SK-N-SH (cell line): Measurements from ENCODE around the gene DPYSL4. TPM values are rescaled to one million over a fixed set of nuclear protein-coding genes. Genes with fewer than 3 reads are reported as not detected.

Source experiments
- CTCF ChIA-PET: fragments of 300-600, 350-600 bp; formaldehyde crosslinking; extraction: SDS; loops from one replicate; lab custom pipeline; 2021; lab: Yijun Ruan, JAX
- POLR2A ChIA-PET: fragments of 350-600 bp; sonication (Branson Sonifier 250); formaldehyde crosslinking; extraction: SDS; loops from one replicate; lab custom pipeline; 2020; ENCODE audit warnings: antibody characterized with exemption, inconsistent platforms; lab: Yijun Ruan, JAX
- DNase-seq: peaks from one replicate; pipeline ENCODE4 v3.0.0; 2012
- H2AFZ ChIP-seq: fragments of 200-600 bp; sonication (generic); 2 replicates; pipeline ENCODE4 v1.8.1; 2016; ENCODE audit warnings: antibody characterized with exemption, mild to moderate bottlenecking, low read depth
- H3F3A ChIP-seq: fragments of 200-600 bp; sonication (generic); replicated peaks from 2 replicates; pipeline ENCODE3; 2016; ENCODE audit warnings: antibody characterized with exemption, mild to moderate bottlenecking; ENCODE audit not compliant: insufficient read depth
- H3K27ac ChIP-seq, 2 experiments: fragments of 200-500 bp in 1 of 2; fragments of 200-600 bp in 1 of 2; sonication (Bioruptor generic) in 1 of 2; sonication (generic), shearing (Covaris generic) in 1 of 2; 2 replicates each; pipeline versions ENCODE4 v1.5.1 to v1.6.1; 2014 to 2016; ENCODE audit warnings: low read depth in 2 of 2, inconsistent platforms in 1 of 2, low read length in 1 of 2, mild to moderate bottlenecking in 1 of 2, mixed read lengths in 1 of 2
- H3K27me3 ChIP-seq: fragments of 200-600 bp; sonication (generic), shearing (Covaris generic); 2 replicates; pipeline ENCODE4 v1.6.1; 2016; ENCODE audit warnings: mixed run types; ENCODE audit not compliant: insufficient read depth
- H3K36me3 ChIP-seq, 2 experiments: fragments of 200-500 bp in 1 of 2; fragments of 200-600 bp in 1 of 2; sonication (Bioruptor generic) in 1 of 2; sonication (generic) in 1 of 2; replicated peaks in 1 of 2; 2 replicates each; pipeline versions ENCODE3 to v1.5.1; 2014 to 2016; ENCODE audit warnings: low read length in 1 of 2, mild to moderate bottlenecking in 1 of 2; ENCODE audit not compliant: insufficient read depth in 2 of 2, control insufficient read depth in 1 of 2
- H3K4me1 ChIP-seq, 2 experiments: fragments of 200-500 bp in 1 of 2; fragments of 200-600 bp in 1 of 2; sonication (Bioruptor generic) in 1 of 2; sonication (generic), shearing (Covaris generic) in 1 of 2; 2 replicates each; pipeline versions ENCODE4 v1.5.1 to v1.6.1; 2014 to 2016; ENCODE audit warnings: low read depth in 1 of 2, low read length in 1 of 2, mixed run types in 1 of 2; ENCODE audit not compliant: insufficient read depth in 2 of 2, control insufficient read depth in 1 of 2
- H3K4me2 ChIP-seq: fragments of 200-600 bp; sonication (generic), shearing (Covaris generic); 2 replicates; pipeline ENCODE4 v1.6.1; 2017; ENCODE audit warnings: mixed run types
- H3K4me3 ChIP-seq, 2 experiments: fragments of 200-500 bp in 1 of 2; fragments of 200-600 bp in 1 of 2; sonication (Bioruptor generic) in 1 of 2; sonication (generic), shearing (Covaris generic) in 1 of 2; 2 replicates each; pipeline versions ENCODE4 v1.5.1 to v1.8.1; 2014 to 2016; ENCODE audit warnings: low read depth in 2 of 2, inconsistent platforms in 1 of 2, low read length in 1 of 2, mild to moderate bottlenecking in 1 of 2, mixed read lengths in 1 of 2, moderate library complexity in 1 of 2
- H3K79me2 ChIP-seq: fragments of 200-600 bp; sonication (generic); 2 replicates; pipeline ENCODE4 v1.8.1; 2017; ENCODE audit warnings: mild to moderate bottlenecking; ENCODE audit not compliant: insufficient read depth
- H3K9ac ChIP-seq: fragments of 200-600 bp; sonication (generic); 2 replicates; pipeline ENCODE4 v1.6.1; 2017; ENCODE audit warnings: mixed run types
- H3K9me2 ChIP-seq: fragments of 200-600 bp; sonication (generic); 2 replicates; pipeline ENCODE4 v1.6.1; 2017; ENCODE audit warnings: mixed run types
- H3K9me3 ChIP-seq: fragments of 200-600 bp; sonication (generic); 2 replicates; pipeline ENCODE4 v1.6.1; 2017; ENCODE audit warnings: mixed run types, mild to moderate bottlenecking, moderate library complexity
- H4K20me1 ChIP-seq: fragments of 200-600 bp; sonication (generic); 2 replicates; pipeline ENCODE4 v1.6.1; 2017; ENCODE audit warnings: mild to moderate bottlenecking, mixed run types; ENCODE audit not compliant: insufficient read depth
- ELF1 ChIP-seq: IDR thresholded peaks from 2 replicates; pipeline ENCODE4 v1.4.0; 2012
- FOSL2 ChIP-seq: IDR thresholded peaks from 2 replicates; pipeline ENCODE4 v1.4.0; 2012; ENCODE audit warnings: low read depth, mild to moderate bottlenecking, moderate library complexity, borderline replicate concordance
- FOXJ3 ChIP-seq: sonication (generic); formaldehyde crosslinking; IDR thresholded peaks from 2 replicates; pipeline ENCODE4 v1.5.1; 2020; ENCODE audit warnings: mild to moderate bottlenecking, missing genetic modification reagents
- GABPA ChIP-seq: IDR thresholded peaks from 2 replicates; pipeline ENCODE4 v1.4.0; 2012; ENCODE audit warnings: low read depth, mild to moderate bottlenecking
- JUND ChIP-seq: IDR thresholded peaks from 2 replicates; pipeline ENCODE4 v1.4.0; 2012
- NFIC ChIP-seq: IDR thresholded peaks from 2 replicates; pipeline ENCODE4 v1.4.0; 2012; ENCODE audit warnings: borderline replicate concordance
- NRF1 ChIP-seq: IDR thresholded peaks from 2 replicates; pipeline ENCODE4 v1.6.1; 2012; ENCODE audit warnings: low read depth, mild to moderate bottlenecking, low read length
- SIN3A ChIP-seq: IDR thresholded peaks from 2 replicates; pipeline ENCODE4 v1.6.1; 2012; ENCODE audit warnings: low read depth, mild to moderate bottlenecking, low read length, moderate library complexity, borderline replicate concordance
- SMC3 ChIP-seq: IDR thresholded peaks from 2 replicates; pipeline ENCODE4 v1.6.1; 2012; ENCODE audit warnings: low read depth, low read length, improper control_type of control experiment
- TAF1 ChIP-seq: IDR thresholded peaks from 2 replicates; pipeline ENCODE4 v1.6.1; 2012; ENCODE audit warnings: low read depth, mild to moderate bottlenecking, low read length, moderate library complexity, borderline replicate concordance
- TCF12 ChIP-seq: IDR thresholded peaks from 2 replicates; pipeline ENCODE4 v1.4.0; 2012
- TEAD4 ChIP-seq: IDR thresholded peaks from 2 replicates; pipeline ENCODE4 v1.4.0; 2012; ENCODE audit warnings: mild to moderate bottlenecking, borderline replicate concordance; ENCODE audit not compliant: insufficient read depth
- YY1 ChIP-seq: IDR thresholded peaks from 2 replicates; pipeline ENCODE4 v1.4.0; 2012; ENCODE audit warnings: low read depth, mild to moderate bottlenecking
- WGBS: methylation state at CpG from one replicate; pipeline ENCODE4 v1.1.6; 2017; ENCODE audit warnings: low lambda C conversion rate; 5-methylcytosine and 5-hydroxymethylcytosine counted together
- polyA plus RNA-seq, 3 experiments: library from polyadenylated mRNA; depleted of rRNA; stranded (reverse); fragments of >200 nt; gene quantifications; 2 replicates each; pipeline ENCODE4 v1.2.3, GENCODE V29; 2012
- TF ChIP-seq, protein P1 (sequence below): fragments of 200-600 bp; sonication (generic); IDR thresholded peaks from 2 replicates; pipeline ENCODE4 v1.6.1; 2017; ENCODE audit warnings: antibody characterized with exemption, mild to moderate bottlenecking, moderate library complexity
- TF ChIP-seq, protein P2 (sequence below): fragments of 150-350 bp; IDR thresholded peaks from 2 replicates; pipeline ENCODE4 v1.6.1; 2017; ENCODE audit warnings: antibody characterized with exemption, low read length, low read depth, borderline replicate concordance
- TF ChIP-seq, protein P3 (sequence below): IDR thresholded peaks from 2 replicates; pipeline ENCODE4 v1.6.1; 2012; ENCODE audit warnings: mild to moderate bottlenecking, low read depth, low read length, moderate library complexity
- TF ChIP-seq, protein P4 (sequence below): IDR thresholded peaks from 2 replicates; pipeline ENCODE4 v1.4.0; 2012; ENCODE audit warnings: low read depth
- TF ChIP-seq, protein P5 (sequence below): IDR thresholded peaks from 2 replicates; pipeline ENCODE4 v1.4.0; 2012; ENCODE audit warnings: low read depth, borderline replicate concordance

DPYSL4 gene
- polyA plus RNA-seq, 1 of the 3 experiments (the other 2 are of a cell fraction), result 21.8 TPM

DNA sequence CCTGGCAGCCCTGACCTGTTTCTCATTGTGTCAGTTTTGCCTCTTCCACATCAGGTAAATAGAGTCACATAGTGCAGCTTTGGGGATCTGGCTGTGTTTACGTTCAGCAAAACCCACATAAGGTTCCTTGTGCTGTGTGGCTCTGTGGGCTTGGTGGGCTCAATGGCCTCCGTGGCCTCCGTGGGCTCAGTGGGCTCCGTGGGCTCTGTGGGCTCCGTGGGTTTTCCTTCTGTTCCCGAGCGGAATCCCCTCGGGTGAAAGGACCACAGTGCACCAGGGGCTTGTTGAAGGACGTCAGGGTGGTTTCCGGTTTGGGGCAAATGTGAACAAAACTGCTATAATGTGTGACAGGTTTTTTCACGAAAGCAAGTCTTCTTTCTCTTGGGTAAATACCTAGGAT, 12.5 kb upstream of the DPYSL4 start:
- Histone ChIP-seq H2AFZ (no peak overlapping the region), H3K4me3 (no peak overlapping the region), H3K36me3 (no peaks in the 10 kb centered on the region), H3K27ac (no peak overlapping the region), H3K9ac (no peak overlapping the region), H4K20me1 (no peaks in the 10 kb centered on the region), H3K9me2 (no peaks in the 10 kb centered on the region), H3K27me3 (no peaks in the 10 kb centered on the region), H3K79me2 (no peaks in the 10 kb centered on the region), H3K4me1 (peaks cover 0 to 19% of the 10 kb centered on the region in 2 experiments; a peak in 1 of 4 replicates), H3K4me2 (no peak overlapping the region), H3K9me3 (no peaks in the 10 kb centered on the region), H3F3A (no peaks in the 10 kb centered on the region)
- TF ChIP-seq, protein P1, sequence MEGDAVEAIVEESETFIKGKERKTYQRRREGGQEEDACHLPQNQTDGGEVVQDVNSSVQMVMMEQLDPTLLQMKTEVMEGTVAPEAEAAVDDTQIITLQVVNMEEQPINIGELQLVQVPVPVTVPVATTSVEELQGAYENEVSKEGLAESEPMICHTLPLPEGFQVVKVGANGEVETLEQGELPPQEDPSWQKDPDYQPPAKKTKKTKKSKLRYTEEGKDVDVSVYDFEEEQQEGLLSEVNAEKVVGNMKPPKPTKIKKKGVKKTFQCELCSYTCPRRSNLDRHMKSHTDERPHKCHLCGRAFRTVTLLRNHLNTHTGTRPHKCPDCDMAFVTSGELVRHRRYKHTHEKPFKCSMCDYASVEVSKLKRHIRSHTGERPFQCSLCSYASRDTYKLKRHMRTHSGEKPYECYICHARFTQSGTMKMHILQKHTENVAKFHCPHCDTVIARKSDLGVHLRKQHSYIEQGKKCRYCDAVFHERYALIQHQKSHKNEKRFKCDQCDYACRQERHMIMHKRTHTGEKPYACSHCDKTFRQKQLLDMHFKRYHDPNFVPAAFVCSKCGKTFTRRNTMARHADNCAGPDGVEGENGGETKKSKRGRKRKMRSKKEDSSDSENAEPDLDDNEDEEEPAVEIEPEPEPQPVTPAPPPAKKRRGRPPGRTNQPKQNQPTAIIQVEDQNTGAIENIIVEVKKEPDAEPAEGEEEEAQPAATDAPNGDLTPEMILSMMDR, result no peak
- TF ChIP-seq JUND (no peak), ELF1 (no peak), TCF12 (no peak), NRF1 (no peak), GABPA (no peak)
- TF ChIP-seq, protein P2, sequence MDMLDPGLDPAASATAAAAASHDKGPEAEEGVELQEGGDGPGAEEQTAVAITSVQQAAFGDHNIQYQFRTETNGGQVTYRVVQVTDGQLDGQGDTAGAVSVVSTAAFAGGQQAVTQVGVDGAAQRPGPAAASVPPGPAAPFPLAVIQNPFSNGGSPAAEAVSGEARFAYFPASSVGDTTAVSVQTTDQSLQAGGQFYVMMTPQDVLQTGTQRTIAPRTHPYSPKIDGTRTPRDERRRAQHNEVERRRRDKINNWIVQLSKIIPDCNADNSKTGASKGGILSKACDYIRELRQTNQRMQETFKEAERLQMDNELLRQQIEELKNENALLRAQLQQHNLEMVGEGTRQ, result no peak
- ChIA-PET CTCF (no interaction called here), POLR2A (no interaction called here)
- no peak for DNase-seq
- WGBS, result 63% methylated on average over 10 of the region's 11 CpGs

DNA sequence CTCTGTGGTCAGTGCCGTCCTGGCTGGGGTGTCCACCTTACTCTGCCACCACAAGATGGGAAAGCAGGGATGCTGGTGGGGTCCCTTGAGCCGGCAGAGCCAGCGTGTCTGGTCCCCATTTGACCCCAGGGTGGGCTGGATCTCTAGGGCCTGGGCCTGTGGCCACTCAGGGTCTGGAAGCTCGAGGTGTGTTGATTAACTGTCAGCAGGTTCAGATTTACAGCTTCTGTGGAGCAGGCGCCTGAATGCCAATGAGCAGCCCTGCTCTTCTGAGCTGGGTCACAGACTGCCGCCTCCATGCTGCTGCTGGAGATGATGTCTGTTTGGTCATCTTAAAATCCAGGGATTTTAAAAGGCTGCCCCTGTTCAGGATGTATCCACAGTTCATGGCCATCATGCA, 11.3 kb upstream of the DPYSL4 start:
- no peaks in the 10 kb centered on the region for H4K20me1 ChIP-seq
- H3K9ac ChIP-seq, result no peak overlapping the region
- H3K4me3 ChIP-seq, result no peak overlapping the region
- H3K4me1 ChIP-seq, result peaks cover 0 to 19% of the 10 kb centered on the region in 2 experiments; a peak in 1 of 4 replicates
- no peaks in the 10 kb centered on the region for H3K27me3 ChIP-seq
- H3K27ac ChIP-seq, result no peak overlapping the region; a peak in 1 of 4 replicates
- H3K4me2 ChIP-seq, result no peak overlapping the region
- no peaks in the 10 kb centered on the region for H3F3A ChIP-seq
- no peaks in the 10 kb centered on the region for H3K9me2 ChIP-seq
- no peaks in the 10 kb centered on the region for H3K79me2 ChIP-seq
- ChIA-PET POLR2A (interaction anchor here (0.9 to 1.4 kb wide), 2 partner anchors 12 to 33 kb away, joined by 3 to 5 read pairs; partner anchors contain the start of gene DPYSL4), CTCF (interaction anchor here (0.7 to 1.2 kb wide), 3 partner anchors 19 to 178 kb away, joined by 3 to 4 read pairs (median 3); no protein-coding TSS in a partner anchor)
- WGBS, result 61% methylated on average over 6 of the region's 6 CpGs
- H2AFZ ChIP-seq, result no peak overlapping the region
- TF ChIP-seq, protein P1, result no peak
- TF ChIP-seq, protein P3, sequence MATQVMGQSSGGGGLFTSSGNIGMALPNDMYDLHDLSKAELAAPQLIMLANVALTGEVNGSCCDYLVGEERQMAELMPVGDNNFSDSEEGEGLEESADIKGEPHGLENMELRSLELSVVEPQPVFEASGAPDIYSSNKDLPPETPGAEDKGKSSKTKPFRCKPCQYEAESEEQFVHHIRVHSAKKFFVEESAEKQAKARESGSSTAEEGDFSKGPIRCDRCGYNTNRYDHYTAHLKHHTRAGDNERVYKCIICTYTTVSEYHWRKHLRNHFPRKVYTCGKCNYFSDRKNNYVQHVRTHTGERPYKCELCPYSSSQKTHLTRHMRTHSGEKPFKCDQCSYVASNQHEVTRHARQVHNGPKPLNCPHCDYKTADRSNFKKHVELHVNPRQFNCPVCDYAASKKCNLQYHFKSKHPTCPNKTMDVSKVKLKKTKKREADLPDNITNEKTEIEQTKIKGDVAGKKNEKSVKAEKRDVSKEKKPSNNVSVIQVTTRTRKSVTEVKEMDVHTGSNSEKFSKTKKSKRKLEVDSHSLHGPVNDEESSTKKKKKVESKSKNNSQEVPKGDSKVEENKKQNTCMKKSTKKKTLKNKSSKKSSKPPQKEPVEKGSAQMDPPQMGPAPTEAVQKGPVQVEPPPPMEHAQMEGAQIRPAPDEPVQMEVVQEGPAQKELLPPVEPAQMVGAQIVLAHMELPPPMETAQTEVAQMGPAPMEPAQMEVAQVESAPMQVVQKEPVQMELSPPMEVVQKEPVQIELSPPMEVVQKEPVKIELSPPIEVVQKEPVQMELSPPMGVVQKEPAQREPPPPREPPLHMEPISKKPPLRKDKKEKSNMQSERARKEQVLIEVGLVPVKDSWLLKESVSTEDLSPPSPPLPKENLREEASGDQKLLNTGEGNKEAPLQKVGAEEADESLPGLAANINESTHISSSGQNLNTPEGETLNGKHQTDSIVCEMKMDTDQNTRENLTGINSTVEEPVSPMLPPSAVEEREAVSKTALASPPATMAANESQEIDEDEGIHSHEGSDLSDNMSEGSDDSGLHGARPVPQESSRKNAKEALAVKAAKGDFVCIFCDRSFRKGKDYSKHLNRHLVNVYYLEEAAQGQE, result no peak
- TF ChIP-seq TEAD4 (no peak), FOXJ3 (CRISPR knock-in tag) (no peak), FOSL2 (no peak), SIN3A (no peak), YY1 (no peak), NFIC (no peak), SMC3 (no peak), GABPA (no peak), TAF1 (no peak)
- TF ChIP-seq, protein P4, sequence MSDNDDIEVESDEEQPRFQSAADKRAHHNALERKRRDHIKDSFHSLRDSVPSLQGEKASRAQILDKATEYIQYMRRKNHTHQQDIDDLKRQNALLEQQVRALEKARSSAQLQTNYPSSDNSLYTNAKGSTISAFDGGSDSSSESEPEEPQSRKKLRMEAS, result no peak
- TF ChIP-seq, protein P5, sequence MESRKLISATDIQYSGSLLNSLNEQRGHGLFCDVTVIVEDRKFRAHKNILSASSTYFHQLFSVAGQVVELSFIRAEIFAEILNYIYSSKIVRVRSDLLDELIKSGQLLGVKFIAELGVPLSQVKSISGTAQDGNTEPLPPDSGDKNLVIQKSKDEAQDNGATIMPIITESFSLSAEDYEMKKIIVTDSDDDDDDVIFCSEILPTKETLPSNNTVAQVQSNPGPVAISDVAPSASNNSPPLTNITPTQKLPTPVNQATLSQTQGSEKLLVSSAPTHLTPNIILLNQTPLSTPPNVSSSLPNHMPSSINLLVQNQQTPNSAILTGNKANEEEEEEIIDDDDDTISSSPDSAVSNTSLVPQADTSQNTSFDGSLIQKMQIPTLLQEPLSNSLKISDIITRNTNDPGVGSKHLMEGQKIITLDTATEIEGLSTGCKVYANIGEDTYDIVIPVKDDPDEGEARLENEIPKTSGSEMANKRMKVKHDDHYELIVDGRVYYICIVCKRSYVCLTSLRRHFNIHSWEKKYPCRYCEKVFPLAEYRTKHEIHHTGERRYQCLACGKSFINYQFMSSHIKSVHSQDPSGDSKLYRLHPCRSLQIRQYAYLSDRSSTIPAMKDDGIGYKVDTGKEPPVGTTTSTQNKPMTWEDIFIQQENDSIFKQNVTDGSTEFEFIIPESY, result no peak
- DNase-seq, result no peak
- H3K9me3 ChIP-seq, result no peaks in the 10 kb centered on the region
- H3K36me3 ChIP-seq, result no peaks in the 10 kb centered on the region
